Hepatocyte (in vitro differentiated cells): ENCODE measurements around the gene CRK. TPM values are rescaled to one million over a fixed set of nuclear protein-coding genes. Genes with fewer than 3 reads are reported as not detected.
A peak's percentile ranks its signal among the peaks of the same experiment; 100 is the strongest.

Experiments
- DNase-seq: peaks from one replicate; pipeline ENCODE4 v3.0.0-alpha.2; 2016; ENCODE audit warnings: low spot score
- H2AFZ ChIP-seq: fragments of 200-600 bp; sonication (generic); 2 replicates; pipeline ENCODE4 v1.6.0; 2016; ENCODE audit warnings: antibody characterized with exemption, mild to moderate bottlenecking
- H3K27ac ChIP-seq: fragments of 200-600 bp; sonication (generic); 2 replicates; pipeline ENCODE4 v1.5.1; 2016; ENCODE audit warnings: mild to moderate bottlenecking
- H3K27me3 ChIP-seq: fragments of 200-600 bp; sonication (generic); 2 replicates; pipeline ENCODE4 v1.6.1; 2016
- H3K36me3 ChIP-seq: fragments of 200-600 bp; sonication (generic); replicated peaks from 2 replicates; pipeline ENCODE4 v1.5.1; 2016; ENCODE audit warnings: low read depth; ENCODE audit not compliant: insufficient read depth
- H3K4me1 ChIP-seq: fragments of 200-600 bp; sonication (generic); 2 replicates; pipeline ENCODE4 v1.5.1; 2016; ENCODE audit warnings: mild to moderate bottlenecking, moderate library complexity; ENCODE audit not compliant: insufficient read depth
- H3K4me2 ChIP-seq: fragments of 200-600 bp; sonication (generic); 2 replicates; pipeline ENCODE4 v1.6.0; 2016
- H3K4me3 ChIP-seq: fragments of 200-600 bp; sonication (generic); 2 replicates; pipeline ENCODE4 v1.5.1; 2016; ENCODE audit warnings: mild to moderate bottlenecking
- H3K79me2 ChIP-seq: fragments of 200-600 bp; sonication (generic); 2 replicates; pipeline ENCODE4 v1.6.0; 2017; ENCODE audit warnings: mild to moderate bottlenecking
- H3K9me2 ChIP-seq: fragments of 200-600 bp; sonication (generic); replicated peaks from 2 replicates; pipeline ENCODE4 v1.6.0; 2017; ENCODE audit warnings: mild to moderate bottlenecking; ENCODE audit not compliant: insufficient read depth
- H3K9me3 ChIP-seq: fragments of 200-600 bp; sonication (generic); 2 replicates; pipeline ENCODE4 v1.5.1; 2016; ENCODE audit warnings: low read depth, mild to moderate bottlenecking
- H4K20me1 ChIP-seq: fragments of 200-600 bp; sonication (generic); 2 replicates; pipeline ENCODE4 v1.6.0; 2016; ENCODE audit warnings: mild to moderate bottlenecking; ENCODE audit not compliant: insufficient read depth, poor library complexity, severe bottlenecking
- CTCF ChIP-seq: fragments of 200-600 bp; sonication (generic); IDR thresholded peaks from 2 replicates; pipeline ENCODE4 v1.5.1; 2016; ENCODE audit warnings: antibody characterized with exemption, mild to moderate bottlenecking; ENCODE audit not compliant: poor library complexity
- EZH2 ChIP-seq: fragments of 200-600 bp; sonication (generic); IDR thresholded peaks from 2 replicates; pipeline ENCODE4 v1.6.1; 2016; ENCODE audit warnings: antibody characterized with exemption, mild to moderate bottlenecking, borderline replicate concordance
- EZH2phosphoT487 ChIP-seq: fragments of 200-600 bp; sonication (generic); IDR thresholded peaks from one replicate; pipeline ENCODE4 v1.6.1; 2018; ENCODE audit warnings: antibody characterized with exemption, mild to moderate bottlenecking, low read depth, moderate library complexity; ENCODE audit not compliant: unreplicated experiment, severe bottlenecking
- WGBS: methylation state at CpG from one replicate; pipeline ENCODE4 v1.1.6; 2016; ENCODE audit warnings: low lambda C conversion rate; ENCODE audit errors: missing lambda C conversion rate; 5-methylcytosine and 5-hydroxymethylcytosine counted together
- polyA plus RNA-seq: library from polyadenylated mRNA; unstranded; fragments of >200 nt; fragmentation: Nextera tagmentation; extraction: Ambion mirVana; gene quantifications from 2 replicates; pipeline ENCODE4 v1.2.1, GENCODE V29; 2016
- total RNA-seq: library from RNA; depleted of rRNA; stranded (reverse); fragments of >200 nt; gene quantifications from 2 replicates; pipeline ENCODE4 v1.2.3, GENCODE V29; 2014

The CRK gene
- total and polyA plus RNA-seq, 2 experiments from 2014 or later: 66.5 to 72.1 TPM

- no peak for TF ChIP-seq CTCF
- TF ChIP-seq EZH2: no peak
- TF ChIP-seq EZH2phosphoT487: no peak
- Histone ChIP-seq H3K4me3 (no peak overlapping the region), H4K20me1 (peaks cover 100% of the 10 kb centered on the region), H3K9me3 (no peaks in the 10 kb centered on the region), H3K9me2 (no peaks in the 10 kb centered on the region), H3K79me2 (peaks cover 100% of the 10 kb centered on the region), H3K4me1 (peaks cover 60% of the 10 kb centered on the region), H2AFZ (no peak overlapping the region), H3K4me2 (peak overlapping the region; percentile 54), H3K27ac (peak overlapping the region; percentile 61), H3K27me3 (no peaks in the 10 kb centered on the region), H3K36me3 (no peaks in the 10 kb centered on the region)
- 39% methylated on average over 2 of the region's 2 CpGs for WGBS
- no peak for DNase-seq
These were observed 80.4 kb downstream of the CRK start for GRCh38 chr17:1375615-1376014.

- no peak overlapping the region for H3K4me3 ChIP-seq
- TF ChIP-seq EZH2phosphoT487 (no peak), EZH2 (no peak), CTCF (no peak)
- peak overlapping the region; percentile 61 for H3K27ac ChIP-seq
- H3K79me2 ChIP-seq: peaks cover 100% of the 10 kb centered on the region
- H3K36me3 ChIP-seq: no peaks in the 10 kb centered on the region
- H4K20me1 ChIP-seq: peaks cover 100% of the 10 kb centered on the region
- H3K9me3 ChIP-seq: no peaks in the 10 kb centered on the region
- no peaks in the 10 kb centered on the region for H3K9me2 ChIP-seq
- DNase-seq: no peak
- H3K27me3 ChIP-seq: no peaks in the 10 kb centered on the region
- 83% methylated on average over 10 of the region's 10 CpGs for WGBS
- no peak overlapping the region for H2AFZ ChIP-seq
- H3K4me2 ChIP-seq: peak overlapping the region; percentile 15
- H3K4me1 ChIP-seq: peaks cover 54% of the 10 kb centered on the region
These were observed 81.4 kb downstream of the CRK start for GRCh38 chr17:1374431-1375177.

GRCh38 chr17:1373707-1374237 lies 82.3 kb downstream of the CRK start:
- Histone ChIP-seq H3K4me2 (peak overlapping the region; percentile 15), H3K79me2 (peaks cover 100% of the 10 kb centered on the region), H3K27ac (no peak overlapping the region), H4K20me1 (peaks cover 100% of the 10 kb centered on the region), H3K9me3 (no peaks in the 10 kb centered on the region), H3K4me3 (no peak overlapping the region), H3K4me1 (peaks cover 46% of the 10 kb centered on the region), H3K36me3 (no peaks in the 10 kb centered on the region), H3K27me3 (no peaks in the 10 kb centered on the region), H3K9me2 (no peaks in the 10 kb centered on the region), H2AFZ (no peak overlapping the region)
- DNase-seq: no peak
- TF ChIP-seq CTCF (no peak), EZH2phosphoT487 (no peak), EZH2 (no peak)
- 84% methylated on average over 9 of the region's 9 CpGs for WGBS
